Kidney capillary endothelial cell (primary cell): ENCODE results near the gene SUN2.

ENCODE experiments used
- DNase-seq: peaks from one replicate; pipeline ENCODE4 v3.0.0-alpha.2; 2018; ENCODE audit warnings: low spot score

The SUN2 gene

GRCh38 chr22:38733724-38734381 is 21.9 kb downstream of the SUN2 start:
- DNase-seq, result no peak

GRCh38 chr22:38733329-38733723 is 22.5 kb downstream of the SUN2 start:
- DNase-seq, result no peak

- no peak for DNase-seq
Measured at GRCh38 chr22:38732251-38732815, 23.5 kb downstream of the SUN2 start.

- DNase-seq, result no peak
Measured at GRCh38 chr22:38731703-38732161, 24.1 kb downstream of the SUN2 start.

GRCh38 chr22:38730411-38730871 is 25.4 kb downstream of the SUN2 start:
- DNase-seq, result no peak

DNA sequence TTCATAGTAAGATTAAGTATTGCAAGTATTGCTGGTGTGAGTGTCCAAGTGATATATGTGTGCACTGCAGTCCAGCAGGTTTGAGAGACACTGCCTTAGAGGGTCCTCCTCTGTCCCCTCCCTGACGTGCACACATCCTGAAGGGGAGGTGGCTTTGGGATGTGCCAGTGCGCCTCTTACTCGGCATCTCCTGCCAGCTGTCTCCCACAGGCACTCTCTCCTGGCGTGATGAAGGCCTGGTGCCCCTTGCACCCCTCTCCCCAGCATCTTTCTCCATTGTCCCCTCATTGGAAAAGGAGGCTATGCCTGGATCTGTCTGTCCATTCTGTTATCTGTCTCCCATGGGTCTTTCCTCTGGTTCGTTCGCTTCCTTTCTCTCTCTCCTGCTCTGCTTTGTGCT is 25.9 kb downstream of the SUN2 start:
- no peak for DNase-seq

GRCh38 chr22:38728871-38729796 is 26.7 kb downstream of the SUN2 start:
- DNase-seq, result peak; percentile 68

DNA sequence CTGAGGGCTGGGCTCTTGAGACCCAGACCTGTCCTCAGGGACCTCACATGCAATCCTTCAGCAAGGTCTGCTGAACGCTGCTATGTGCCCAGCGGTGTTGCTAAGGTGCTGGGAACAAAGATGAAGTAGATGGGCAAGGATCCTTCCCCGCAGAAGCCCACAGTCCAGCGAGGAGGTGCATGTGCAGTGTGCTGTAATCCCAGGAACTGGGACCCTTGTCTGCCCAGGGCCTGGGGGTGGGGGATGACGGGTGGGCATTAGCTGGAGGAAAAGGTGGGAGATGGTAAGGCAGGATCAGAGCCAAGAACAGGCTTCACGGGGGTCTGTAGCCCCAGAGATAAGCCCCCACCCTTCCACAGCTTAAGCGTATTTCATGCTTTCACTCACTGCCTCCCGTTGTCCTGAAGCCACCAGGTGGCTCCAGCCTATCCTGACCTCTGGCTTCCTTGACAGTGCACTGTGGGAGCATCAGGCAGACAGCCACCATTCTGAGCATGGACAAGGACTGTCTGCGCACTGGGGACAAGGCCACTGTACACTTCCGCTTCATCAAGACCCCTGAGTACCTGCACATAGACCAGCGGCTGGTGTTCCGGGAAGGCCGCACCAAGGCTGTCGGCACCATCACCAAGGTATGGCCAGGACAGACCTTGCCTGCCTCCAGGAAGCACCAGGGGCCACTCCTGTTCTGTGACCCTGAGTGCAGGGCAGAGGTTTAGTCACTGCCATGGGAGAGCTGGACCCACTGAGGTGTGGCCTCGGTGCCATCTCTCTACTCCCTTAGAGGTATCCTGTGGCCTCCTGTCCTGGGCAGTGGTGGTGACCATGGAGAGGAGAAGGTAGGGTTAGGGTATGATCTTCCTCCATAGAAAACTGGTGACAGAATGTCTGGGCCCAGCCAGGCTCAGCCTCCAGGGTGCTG is 28.0 kb downstream of the SUN2 start:
- DNase-seq, result no peak

DNA sequence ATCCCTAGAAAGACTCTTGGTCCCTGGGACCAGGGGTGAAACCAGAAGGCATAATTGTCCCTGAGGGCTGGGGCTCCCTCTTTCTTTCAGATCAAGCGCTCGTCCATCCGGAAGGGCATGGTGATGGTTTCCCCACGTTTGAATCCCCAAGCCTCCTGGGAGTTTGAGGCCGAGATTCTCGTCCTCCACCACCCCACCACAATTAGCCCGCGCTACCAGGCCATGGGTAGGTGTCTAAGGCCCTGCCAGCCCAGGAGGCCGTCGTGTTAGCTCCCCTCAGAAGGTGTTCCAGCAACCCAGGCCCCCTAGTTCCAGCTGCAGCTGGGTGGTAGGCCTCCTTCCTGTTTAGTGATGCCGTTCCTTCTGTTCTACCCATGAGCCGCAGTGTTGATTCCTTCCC is 28.7 kb downstream of the SUN2 start:
- DNase-seq, result no peak

DNA sequence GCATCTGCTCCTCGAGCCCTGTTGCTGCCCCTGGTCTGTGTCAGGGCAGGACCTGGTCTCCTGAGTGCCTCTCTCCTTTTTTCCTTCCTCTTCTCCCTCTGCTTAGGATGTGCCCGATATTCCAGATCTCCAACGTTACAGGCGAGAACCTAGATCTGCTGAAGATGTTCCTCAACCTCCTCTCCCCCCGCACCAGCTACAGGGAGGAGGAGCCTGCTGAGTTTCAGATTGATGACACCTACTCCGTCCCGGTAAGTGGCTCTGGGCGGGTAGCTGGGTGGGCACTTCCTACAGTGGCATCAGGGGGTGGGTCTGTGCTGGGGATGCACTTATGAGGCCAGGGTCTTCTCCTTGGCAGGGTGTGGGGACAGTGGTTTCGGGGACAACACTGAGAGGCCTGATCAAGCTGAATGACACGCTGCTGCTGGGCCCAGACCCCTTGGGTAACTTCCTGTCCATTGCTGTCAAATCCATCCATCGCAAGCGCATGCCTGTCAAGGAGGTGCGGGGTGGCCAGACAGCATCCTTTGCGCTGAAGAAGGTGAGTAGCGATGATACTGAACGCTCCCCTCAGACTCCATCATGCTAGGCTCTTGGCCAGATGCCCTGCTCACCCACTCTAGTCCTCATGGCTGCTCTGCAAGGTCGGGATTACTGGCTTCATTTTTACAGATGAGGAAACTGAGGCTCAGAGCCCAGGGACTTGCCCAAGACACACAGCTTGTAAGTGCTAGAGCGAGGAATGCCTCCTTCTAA is 29.7 kb downstream of the SUN2 start:
- no peak for DNase-seq

DNA sequence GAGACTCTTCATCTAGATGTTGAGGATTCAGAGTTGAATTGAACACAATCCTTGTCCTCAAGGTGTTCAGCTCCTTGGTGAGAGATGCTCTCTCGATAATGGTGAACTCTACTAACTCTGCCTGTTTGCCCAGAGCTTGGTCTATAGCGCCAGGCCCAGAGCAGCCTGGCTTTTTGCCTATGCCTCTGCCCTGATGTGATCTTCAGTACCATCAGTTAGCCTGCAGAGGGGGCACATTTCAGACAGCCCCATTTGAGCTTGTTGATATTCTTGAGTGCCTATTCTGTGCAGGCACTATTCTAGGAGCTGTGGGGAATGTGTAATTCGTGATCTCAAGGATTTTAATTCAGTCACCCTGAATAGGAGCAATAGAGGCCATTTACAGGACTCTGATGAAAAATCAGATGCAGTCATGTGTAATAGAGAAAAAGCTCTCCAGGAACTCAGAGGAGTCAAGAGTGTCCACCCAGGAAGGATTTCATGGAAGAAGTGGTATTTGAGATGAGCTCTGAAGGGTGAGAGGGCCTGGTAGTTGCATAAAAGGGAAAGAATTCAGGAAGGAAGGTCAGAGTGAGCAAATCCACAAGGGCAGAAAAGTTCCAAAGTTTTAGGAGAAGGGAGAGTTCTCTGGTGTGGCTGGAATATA is 30.7 kb downstream of the SUN2 start:
- no peak for DNase-seq

GRCh38 chr22:38724176-38724575 is 31.6 kb downstream of the SUN2 start:
- no peak for DNase-seq

GRCh38 chr22:38721551-38721950 is 34.2 kb downstream of the SUN2 start:
- no peak for DNase-seq

- DNase-seq, result no peak
Measured at GRCh38 chr22:38720350-38720749, 35.4 kb downstream of the SUN2 start.

- no peak for DNase-seq
Measured at GRCh38 chr22:38719196-38719595, 36.6 kb downstream of the SUN2 start.

- peak; percentile 74 for DNase-seq
Measured at GRCh38 chr22:38718414-38718813, 37.4 kb downstream of the SUN2 start.

GRCh38 chr22:38717244-38717643 is 38.6 kb downstream of the SUN2 start:
- no peak for DNase-seq

DNA sequence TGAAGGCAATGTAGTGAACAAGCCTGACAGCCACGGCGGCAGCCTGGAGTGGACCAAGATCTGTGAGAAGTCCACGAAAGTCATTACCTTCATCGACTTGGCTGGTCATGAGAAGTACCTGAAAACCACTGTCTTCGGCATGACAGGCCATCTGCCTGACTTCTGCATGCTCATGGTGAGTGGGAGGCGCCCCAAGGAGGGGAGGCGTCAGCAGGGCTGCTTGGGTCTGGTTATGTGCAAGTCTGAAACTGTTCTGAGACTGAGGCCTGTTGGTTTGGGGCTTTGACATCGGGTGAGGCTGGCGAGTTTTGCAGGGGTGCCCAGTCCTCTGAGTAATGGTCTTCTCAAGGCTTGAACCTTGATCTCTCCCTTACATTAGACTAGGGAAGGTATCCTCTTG is 39.0 kb downstream of the SUN2 start:
- no peak for DNase-seq

- DNase-seq, result no peak
Measured at GRCh38 chr22:38716271-38716670, 39.5 kb downstream of the SUN2 start.

GRCh38 chr22:38715852-38716251 is 39.9 kb downstream of the SUN2 start:
- no peak for DNase-seq
